Thyroid gland (tissue), 4 donors: ENCODE data around the gene ADAMTS16. TPM values are rescaled to one million over a fixed set of nuclear protein-coding genes. Genes with fewer than 3 reads are reported as not detected.
A peak's percentile ranks its signal among the peaks of the same experiment; 100 is the strongest.

Experiments used
- DNase-seq, 2 donors: peaks; one replicate each; pipeline ENCODE4 v3.0.0-alpha.2; 2019
- H3K27ac ChIP-seq, 3 donors: fragments of 200-600 bp; sonication (generic); 1 replicate in 2 of 3; 2 replicates in 1 of 3; pipeline ENCODE4 v1.5.1; 2016 to 2019; ENCODE audit warnings: mild to moderate bottlenecking in 1 of 3, moderate library complexity in 1 of 3
- H3K27me3 ChIP-seq: fragments of 200-600 bp; sonication (generic); one replicate; pipeline ENCODE4 v1.5.1; 2019
- H3K36me3 ChIP-seq, 2 donors: fragments of 200-600 bp; sonication (generic); one replicate each; pipeline ENCODE4 v1.5.1; 2016 to 2019
- H3K4me1 ChIP-seq, 2 donors: fragments of 200-600 bp; sonication (generic); one replicate each; pipeline ENCODE4 v1.5.1; 2017 to 2019
- H3K4me3 ChIP-seq, 3 donors: fragments of 200-600 bp; sonication (generic); replicated peaks in 1 of 3; 1 replicate in 2 of 3; 2 replicates in 1 of 3; pipeline ENCODE4 v1.5.1; 2016; ENCODE audit warnings: mild to moderate bottlenecking in 1 of 3
- H3K9me3 ChIP-seq: fragments of 200-600 bp; sonication (generic); one replicate; pipeline ENCODE4 v1.5.1; 2017
- CTCF ChIP-seq, 6 experiments: fragments of 200-600 bp in 3 of 6; fragments of 450-650 bp in 3 of 6; sonication (generic) in 3 of 6; IDR thresholded peaks; one replicate each; pipeline ENCODE4 v1.5.1; 2016 to 2019; ENCODE audit warnings: antibody characterized with exemption in 6 of 6, mild to moderate bottlenecking in 2 of 6, inconsistent platforms in 1 of 6, moderate library complexity in 1 of 6
- POLR2A ChIP-seq, 2 donors: fragments of 450-650 bp; IDR thresholded peaks; one replicate each; pipeline ENCODE4 v1.6.1; 2017; ENCODE audit warnings: antibody characterized with exemption in 2 of 2, mild to moderate bottlenecking in 2 of 2, moderate library complexity in 1 of 2
- WGBS, 2 donors: methylation state at CpG; one replicate each; pipeline ENCODE4 v1.1.5; 2017; 5-methylcytosine and 5-hydroxymethylcytosine counted together
- intact Hi-C: fragments of 100-400 bp; cut with DNase I; formaldehyde crosslinking; loops from one replicate; pipeline ENCODE4 v1.15.1; 2023
- total RNA-seq, 4 donors: library from RNA; depleted of rRNA; stranded (reverse); fragments of >200 nt; gene quantifications; one replicate each; pipeline ENCODE4 v1.2.3, GENCODE V29; 2016

The ADAMTS16 gene
- total RNA-seq, 4 donors from 2014 or later = 0.11 to 1.0 (median 0.16) TPM

- peaks cover 6 to 11% of the 10 kb centered on the region in 2 donors for H3K4me1 ChIP-seq
- DNase-seq = peak; percentile 37 to 47
- 38 to 51% methylated on average over 4 of the region's 4 CpGs for WGBS, 2 donors
- no peaks in the 10 kb centered on the region for H3K9me3 ChIP-seq
- no peak overlapping the region for H3K27ac ChIP-seq
- no peaks in the 10 kb centered on the region for H3K36me3 ChIP-seq
- no peak overlapping the region for H3K4me3 ChIP-seq
- intact Hi-C loops = no loop called here
- no peaks in the 10 kb centered on the region for H3K27me3 ChIP-seq
- TF ChIP-seq CTCF (IDR thresholded peaks at IDR 0.05) (no peak), POLR2A (IDR thresholded peaks at IDR 0.05) (no peak)
These were observed 190.8 kb downstream of the ADAMTS16 start for GRCh38 chr5:5330728-5331452.

GRCh38 chr5:5331848-5332247 lies 191.7 kb downstream of the ADAMTS16 start:
- TF ChIP-seq POLR2A (IDR thresholded peaks at IDR 0.05) = no peak
- no peak for TF ChIP-seq CTCF (IDR thresholded peaks at IDR 0.05)
- DNase-seq = no peak

GRCh38 chr5:5332287-5332686 lies 192.2 kb downstream of the ADAMTS16 start:
- no peak for TF ChIP-seq POLR2A (IDR thresholded peaks at IDR 0.05)
- TF ChIP-seq CTCF (IDR thresholded peaks at IDR 0.05) = no peak
- Histone ChIP-seq H3K36me3 (no peaks in the 10 kb centered on the region), H3K27me3 (no peaks in the 10 kb centered on the region), H3K4me1 (peaks cover 6 to 11% of the 10 kb centered on the region in 2 donors), H3K4me3 (no peak overlapping the region), H3K9me3 (no peaks in the 10 kb centered on the region), H3K27ac (no peak overlapping the region)
- intact Hi-C loops = no loop called here
- 80 to 90% methylated on average over 4 of the region's 4 CpGs for WGBS, 2 donors
- DNase-seq = no peak

More at GRCh38 chr5:5331848-5332247, 191.7 kb downstream of the ADAMTS16 start:
- Histone ChIP-seq H3K27ac (no peak overlapping the region), H3K9me3 (no peaks in the 10 kb centered on the region), H3K27me3 (no peaks in the 10 kb centered on the region), H3K4me3 (no peak overlapping the region), H3K4me1 (peaks cover 6 to 11% of the 10 kb centered on the region in 2 donors), H3K36me3 (no peaks in the 10 kb centered on the region)
- whole genome bisulfite sequencing, 2 donors = 81 to 96% methylated on average over 3 of the region's 6 CpGs
- intact Hi-C loops = no loop called here

GRCh38 chr5:5335107-5335506 lies 195.0 kb downstream of the ADAMTS16 start:
- intact Hi-C loops = no loop called here
- DNase-seq = no peak
- Histone ChIP-seq H3K27ac (no peak overlapping the region), H3K36me3 (no peaks in the 10 kb centered on the region), H3K4me3 (no peak overlapping the region), H3K9me3 (no peaks in the 10 kb centered on the region), H3K4me1 (peaks cover 6 to 11% of the 10 kb centered on the region in 2 donors), H3K27me3 (no peaks in the 10 kb centered on the region)
- TF ChIP-seq CTCF (IDR thresholded peaks at IDR 0.05) (no peak), POLR2A (IDR thresholded peaks at IDR 0.05) (no peak)

- peak; percentile 22 to 24 for DNase-seq
- H3K4me3 ChIP-seq = no peak overlapping the region
- H3K36me3 ChIP-seq = no peaks in the 10 kb centered on the region
- 15 to 25% methylated on average over 4 of the region's 4 CpGs for WGBS, 2 donors
- intact Hi-C loops = no loop called here
- H3K27ac ChIP-seq = no peak overlapping the region
- H3K27me3 ChIP-seq = no peaks in the 10 kb centered on the region
- TF ChIP-seq CTCF (IDR thresholded peaks at IDR 0.05) = no peak
- no peak for TF ChIP-seq POLR2A (IDR thresholded peaks at IDR 0.05)
- H3K4me1 ChIP-seq = peaks cover 4 to 6% of the 10 kb centered on the region in 2 donors
- no peaks in the 10 kb centered on the region for H3K9me3 ChIP-seq
These were observed 195.7 kb downstream of the ADAMTS16 start for GRCh38 chr5:5335700-5336264.
